Stomach (tissue), 4 donors: ENCODE results near the gene ANKRD6.

Experiments used
- CTCF ChIP-seq, 7 experiments: fragments of 450-650 bp in 4 of 7; fragments of 200-600 bp in 3 of 7; sonication (generic) in 3 of 7; IDR thresholded peaks; one replicate each; pipeline ENCODE4 v1.5.1; 2016 to 2019; ENCODE audit warnings: antibody characterized with exemption in 7 of 7, control low read depth in 2 of 7, mild to moderate bottlenecking in 1 of 7
- EP300 ChIP-seq: sonication (generic); formaldehyde crosslinking; IDR thresholded peaks from one replicate; pipeline ENCODE4 v1.6.1; 2017; ENCODE audit warnings: antibody characterized with exemption
- POLR2A ChIP-seq, 4 donors: fragments of 450-650 bp; IDR thresholded peaks; one replicate each; pipeline ENCODE4 v1.6.1; 2016; ENCODE audit warnings: antibody characterized with exemption in 4 of 4, control low read depth in 2 of 4, mild to moderate bottlenecking in 1 of 4, moderate library complexity in 1 of 4
- POLR2AphosphoS5 ChIP-seq, 3 donors: sonication (generic); formaldehyde crosslinking; IDR thresholded peaks; one replicate each; pipeline ENCODE4 v1.6.1; 2016; ENCODE audit warnings: antibody characterized with exemption in 3 of 3

- TF ChIP-seq CTCF (IDR thresholded peaks at IDR 0.05): no peak
- TF ChIP-seq POLR2A (IDR thresholded peaks at IDR 0.05): no peak
- no peak for TF ChIP-seq POLR2AphosphoS5 (IDR thresholded peaks at IDR 0.05)
- TF ChIP-seq EP300: no peak
Measured at GRCh38 chr6:89518352-89519055, 85.6 kb downstream of the ANKRD6 start.
